ENCODE results near the gene HEXIM1.

The HEXIM1 gene

DNA sequence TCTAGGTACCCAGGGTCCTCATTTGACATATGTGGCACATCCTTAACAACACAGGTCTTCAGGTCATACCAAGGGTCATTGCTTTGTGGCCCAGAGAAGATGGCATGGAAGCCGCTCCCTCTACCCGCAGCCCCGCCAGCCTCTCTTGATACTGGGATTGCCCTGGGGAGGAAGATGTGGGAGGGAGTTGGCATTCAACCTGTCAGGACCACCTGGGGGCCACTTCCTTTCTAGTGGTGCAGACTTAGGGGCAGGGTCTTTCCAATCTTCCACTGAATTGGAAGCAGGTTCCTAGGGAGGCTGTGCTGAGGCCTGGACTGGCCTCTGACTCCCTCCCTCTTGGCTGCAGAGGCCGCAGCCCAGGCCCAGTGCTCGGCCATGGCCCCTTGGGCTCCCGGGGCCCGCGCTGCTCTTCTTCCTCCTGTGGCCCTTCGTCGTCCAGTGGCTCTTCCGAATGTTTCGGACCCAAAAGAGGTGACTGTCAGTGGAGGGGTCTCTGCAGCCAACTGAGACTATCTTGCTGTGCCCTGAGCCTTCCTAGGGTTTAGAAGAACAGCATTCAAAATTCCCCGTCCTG, 5.1 kb upstream of the HEXIM1 start:
- H3K4me3 ChIP-seq = peak overlapping the region in 8 of 10 experiments; percentile 54 to 68 (median 58); a peak in 9 of 20 replicates

DNA sequence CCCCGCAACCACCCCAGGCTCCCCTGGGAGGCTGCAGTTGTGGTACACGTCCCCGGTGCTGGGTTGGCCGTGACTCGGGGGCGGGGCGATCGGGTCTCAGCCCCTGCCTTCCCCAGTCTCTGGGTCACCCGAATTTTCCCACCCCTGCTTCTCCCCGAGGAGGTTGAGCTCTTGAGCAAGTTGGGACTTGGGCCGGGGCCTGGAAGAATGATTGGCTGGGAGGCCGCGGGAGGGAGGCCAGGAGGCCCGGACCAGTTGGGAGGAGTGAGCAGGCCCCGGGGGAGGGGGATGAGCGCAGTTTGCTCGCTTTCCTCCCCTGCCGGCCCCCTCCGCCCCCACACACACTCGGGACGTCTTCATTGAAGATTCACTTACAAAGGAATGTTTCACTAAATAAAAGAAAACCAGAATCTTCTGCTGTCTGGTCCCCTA, 4.5 kb upstream of the HEXIM1 start:
- Histone ChIP-seq H3K9ac (peak overlapping the region; percentile 75 to 86 (median 80)), H3K27ac (peak overlapping the region; percentile 71 to 97 (median 85)), H3K36me3 (no peaks in the 10 kb centered on the region), H3K4me2 (peak overlapping the region; percentile 84 to 99 (median 95)), H4K20me1 (peaks cover 0 to 9% (median 3%) of the 10 kb centered on the region in 11 experiments; a peak in 17 of 22 replicates), H3K4me1 (peaks cover 40 to 66% (median 59%) of the 10 kb centered on the region in 10 experiments), H3K27me3 (no peaks in the 10 kb centered on the region), H3K9me3 (replicated peaks in 1 of 11) (no peaks in the 10 kb centered on the region), H3K4me3 (peak overlapping the region; percentile 41 to 68 (median 57))
- no peak for TF ChIP-seq Cebpa-rat (IDR thresholded peaks at IDR 0.05)

More for the DNA sequence above, 5.1 kb upstream of the HEXIM1 start:
- H3K4me2 ChIP-seq = peak overlapping the region; percentile 84 to 99 (median 95)
- H3K9ac ChIP-seq = peak overlapping the region; percentile 75 to 86 (median 80); a peak in 17 of 22 replicates
- H3K27me3 ChIP-seq = no peaks in the 10 kb centered on the region
- H4K20me1 ChIP-seq = peaks cover 0 to 5% (median 0%) of the 10 kb centered on the region in 11 experiments; a peak in 1 of 22 replicates
- H3K27ac ChIP-seq = peak overlapping the region; percentile 28 to 97 (median 85); a peak in 18 of 22 replicates
- peaks cover 40 to 67% (median 59%) of the 10 kb centered on the region in 10 experiments for H3K4me1 ChIP-seq
- H3K36me3 ChIP-seq = peaks cover 0 to under 1% (median 0%) of the 10 kb centered on the region in 11 experiments; a peak in 2 of 22 replicates
- no peak for TF ChIP-seq Cebpa-rat (IDR thresholded peaks at IDR 0.05)
- no peaks in the 10 kb centered on the region for H3K9me3 ChIP-seq (replicated peaks in 1 of 11)

DNA sequence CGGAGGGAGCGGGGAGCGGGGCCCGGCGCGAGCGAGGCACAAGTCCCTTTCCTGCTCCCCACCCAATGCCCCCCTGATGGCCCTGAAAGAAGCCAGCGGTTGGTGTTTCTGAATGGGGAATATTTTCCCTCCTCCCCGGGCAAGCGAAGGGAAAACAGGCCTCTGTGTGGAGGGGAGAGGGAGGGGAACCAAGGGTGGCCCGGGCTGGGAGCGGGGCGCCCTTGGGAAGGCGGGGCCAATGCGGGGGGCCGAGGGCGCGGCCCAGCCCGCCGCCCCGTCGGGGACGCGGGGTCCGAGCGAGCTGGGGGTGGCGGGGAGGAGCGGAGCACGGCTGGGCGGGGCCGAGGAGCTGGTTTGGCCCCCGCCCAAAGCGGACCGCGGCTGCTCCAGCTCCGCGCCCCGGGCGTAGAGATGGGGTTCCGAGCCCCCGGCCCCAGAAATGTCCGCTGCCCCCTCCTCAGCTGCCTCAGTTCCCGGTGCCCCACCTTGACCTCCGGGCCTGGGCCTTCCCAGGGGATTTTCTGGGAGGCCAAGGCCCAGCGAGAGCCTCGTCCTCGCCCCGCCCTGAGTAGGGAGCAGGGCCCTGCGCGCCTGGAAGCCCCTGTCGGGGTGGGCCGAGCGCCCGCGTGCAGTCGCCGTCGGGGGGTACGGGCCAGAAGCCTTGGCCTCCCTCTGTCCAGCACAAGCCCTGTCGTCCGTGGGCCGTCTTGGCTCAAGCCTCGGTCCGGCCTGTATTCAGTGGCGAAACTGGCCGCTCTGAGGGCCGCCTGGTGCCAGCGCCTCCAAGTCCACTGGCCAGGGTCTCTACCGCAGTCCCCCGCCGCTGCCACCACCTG, 3.9 kb upstream of the HEXIM1 start:
- Histone ChIP-seq H3K4me3 (peak overlapping the region; percentile 41 to 68 (median 57)), H3K27me3 (no peaks in the 10 kb centered on the region), H3K4me1 (peaks cover 40 to 60% (median 56%) of the 10 kb centered on the region in 10 experiments), H3K36me3 (no peaks in the 10 kb centered on the region; a peak in 1 of 22 replicates), H3K27ac (peak overlapping the region; percentile 71 to 97 (median 85)), H3K9ac (peak overlapping the region; percentile 75 to 86 (median 80)), H3K9me3 (replicated peaks in 1 of 11) (no peaks in the 10 kb centered on the region), H4K20me1 (peaks cover 0 to 16% (median 10%) of the 10 kb centered on the region in 11 experiments; a peak in 19 of 22 replicates), H3K4me2 (peak overlapping the region; percentile 84 to 99 (median 95))
- no peak for TF ChIP-seq Cebpa-rat (IDR thresholded peaks at IDR 0.05)

DNA sequence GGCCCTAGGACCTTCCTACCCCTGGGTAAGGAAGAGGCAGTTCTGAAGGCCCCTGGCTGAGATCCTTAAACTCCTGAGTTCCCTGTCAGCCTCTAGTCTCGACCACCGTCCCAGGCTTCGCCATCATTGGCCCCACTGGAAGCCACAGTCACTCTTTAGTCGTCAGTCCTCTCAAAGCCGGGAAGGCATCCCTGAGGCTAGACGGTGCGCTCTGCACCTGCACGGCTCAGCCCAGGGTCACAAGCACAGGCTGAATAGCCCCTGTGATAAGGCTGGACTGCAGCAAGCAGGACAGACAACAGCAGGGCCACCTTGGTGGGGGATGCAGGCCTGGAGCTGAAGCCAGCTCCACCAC, 3.3 kb upstream of the HEXIM1 start:
- peak overlapping the region; percentile 41 to 68 (median 57); a peak in 18 of 20 replicates for H3K4me3 ChIP-seq
- peak overlapping the region; percentile 71 to 97 (median 85); a peak in 21 of 22 replicates for H3K27ac ChIP-seq
- no peaks in the 10 kb centered on the region for H3K9me3 ChIP-seq (replicated peaks in 1 of 11)
- TF ChIP-seq Cebpa-rat (IDR thresholded peaks at IDR 0.05) = no peak
- H3K27me3 ChIP-seq = no peaks in the 10 kb centered on the region
- peaks cover 4 to 21% (median 16%) of the 10 kb centered on the region in 11 experiments; a peak in 21 of 22 replicates for H4K20me1 ChIP-seq
- H3K4me2 ChIP-seq = peak overlapping the region; percentile 84 to 99 (median 95)
- H3K4me1 ChIP-seq = peaks cover 40 to 54% (median 53%) of the 10 kb centered on the region in 10 experiments
- H3K36me3 ChIP-seq = peaks cover 0 to 5% (median 0%) of the 10 kb centered on the region in 11 experiments; a peak in 8 of 22 replicates
- peak overlapping the region; percentile 75 to 86 (median 80) for H3K9ac ChIP-seq

DNA sequence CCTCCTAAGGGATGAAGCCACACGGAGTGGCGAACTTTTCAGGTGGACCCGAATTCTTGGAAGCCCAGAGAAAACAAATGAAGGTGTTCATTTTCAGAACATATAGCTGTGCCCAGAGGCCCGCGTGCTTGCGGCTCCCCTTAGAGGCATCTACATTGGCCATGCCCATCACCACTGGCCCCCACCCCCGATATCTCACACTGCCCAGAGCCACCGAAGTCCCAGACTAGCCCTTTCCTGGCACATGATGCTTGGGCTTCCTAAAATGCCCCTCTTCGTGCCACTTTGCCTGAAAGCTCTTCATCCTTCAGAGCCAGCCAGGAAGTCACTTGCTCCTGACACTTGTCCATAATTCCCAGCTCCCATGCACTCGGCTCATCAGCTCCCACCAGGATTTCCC, 2.1 kb upstream of the HEXIM1 start:
- Histone ChIP-seq H3K27ac (peak overlapping the region in 10 of 11 experiments; percentile 96 to 100 (median 98); a peak in 14 of 22 replicates), H3K9ac (peak overlapping the region in 5 of 11 experiments; percentile 30 to 98 (median 93); a peak in 9 of 22 replicates), H4K20me1 (peaks cover 15 to 33% (median 27%) of the 10 kb centered on the region in 11 experiments; a peak in 21 of 22 replicates), H3K4me1 (peaks cover 47 to 56% (median 54%) of the 10 kb centered on the region in 10 experiments), H3K4me2 (peak overlapping the region; percentile 84 to 99 (median 95)), H3K27me3 (no peaks in the 10 kb centered on the region), H3K4me3 (no peak overlapping the region; a peak in 1 of 20 replicates), H3K9me3 (replicated peaks in 1 of 11) (no peaks in the 10 kb centered on the region), H3K36me3 (peaks cover 0 to 16% (median 5%) of the 10 kb centered on the region in 11 experiments; a peak in 9 of 22 replicates)
- no peak for TF ChIP-seq Cebpa-rat (IDR thresholded peaks at IDR 0.05)

DNA sequence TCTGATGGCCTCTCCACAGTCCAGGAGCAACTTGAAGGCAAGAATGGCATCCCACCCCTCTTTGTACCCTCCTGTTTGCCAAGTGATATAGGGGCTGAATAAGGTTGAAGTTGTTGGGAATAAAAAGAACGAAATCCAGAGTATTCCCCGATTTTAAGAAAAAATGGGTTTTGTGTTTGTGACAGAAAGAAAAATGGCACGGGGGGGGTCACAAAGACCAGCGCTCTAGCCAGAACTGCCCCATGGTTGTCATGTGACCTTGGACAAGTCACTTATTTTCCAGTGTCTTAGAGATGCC, 1.7 kb upstream of the HEXIM1 start:
- H3K4me3 ChIP-seq = peak overlapping the region; percentile 55 to 75 (median 64); a peak in 18 of 20 replicates
- peak overlapping the region; percentile 89 to 99 (median 95); a peak in 21 of 22 replicates for H3K9ac ChIP-seq
- H4K20me1 ChIP-seq = peaks cover 19 to 37% (median 31%) of the 10 kb centered on the region in 11 experiments
- H3K9me3 ChIP-seq (replicated peaks in 1 of 11) = no peaks in the 10 kb centered on the region
- no peak for TF ChIP-seq Cebpa-rat (IDR thresholded peaks at IDR 0.05)
- H3K4me1 ChIP-seq = peaks cover 50 to 58% (median 55%) of the 10 kb centered on the region in 10 experiments
- H3K4me2 ChIP-seq = peak overlapping the region; percentile 84 to 99 (median 95)
- peaks cover 0 to 20% (median 5%) of the 10 kb centered on the region in 11 experiments; a peak in 9 of 22 replicates for H3K36me3 ChIP-seq
- no peaks in the 10 kb centered on the region for H3K27me3 ChIP-seq
- peak overlapping the region; percentile 96 to 100 (median 99) for H3K27ac ChIP-seq

DNA sequence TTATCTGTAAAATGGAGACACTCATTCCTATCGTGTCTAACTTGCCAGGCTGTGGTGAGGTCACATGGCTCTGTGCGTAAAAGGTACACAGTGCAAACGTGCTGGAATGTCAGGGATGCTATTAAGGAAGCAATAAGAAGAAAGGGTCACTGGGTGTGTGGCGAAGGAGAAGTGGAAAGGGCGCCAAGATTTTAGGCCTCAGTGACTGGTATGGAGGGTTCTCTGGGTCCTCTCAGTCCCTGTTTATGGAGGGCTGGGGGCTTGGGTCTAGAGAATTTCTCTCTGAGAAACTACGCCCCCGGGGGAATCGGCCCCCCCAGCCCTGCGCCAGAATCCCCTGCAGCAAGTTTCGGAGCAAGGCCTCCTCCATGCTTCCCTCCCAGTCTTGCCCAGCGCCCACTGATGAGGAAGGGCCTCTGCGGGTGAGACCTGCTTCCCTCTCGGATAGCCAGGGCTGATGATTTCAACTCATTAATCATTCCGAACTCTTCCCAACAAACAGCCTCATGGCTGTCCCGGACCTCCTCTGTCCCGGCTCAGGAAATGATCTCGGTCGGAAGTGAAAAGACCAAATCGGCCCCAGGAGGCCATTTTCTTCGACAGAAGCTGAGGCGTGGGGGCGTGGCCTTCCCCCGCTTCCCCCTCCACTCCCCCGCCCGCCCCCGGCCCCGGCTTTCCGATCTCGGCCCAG, 1.2 kb upstream of the HEXIM1 start:
- H3K9ac ChIP-seq = peak overlapping the region; percentile 89 to 99 (median 95)
- TF ChIP-seq Cebpa-rat (IDR thresholded peaks at IDR 0.05) = no peak
- H3K27ac ChIP-seq = peak overlapping the region; percentile 96 to 100 (median 99)
- H3K36me3 ChIP-seq = peaks cover 0 to 21% (median 5%) of the 10 kb centered on the region in 11 experiments; a peak in 9 of 22 replicates
- H3K4me2 ChIP-seq = peak overlapping the region; percentile 84 to 99 (median 95)
- H3K4me1 ChIP-seq = peaks cover 53 to 62% (median 58%) of the 10 kb centered on the region in 10 experiments
- H4K20me1 ChIP-seq = peaks cover 24 to 41% (median 35%) of the 10 kb centered on the region in 11 experiments
- H3K9me3 ChIP-seq (replicated peaks in 1 of 11) = no peaks in the 10 kb centered on the region
- H3K4me3 ChIP-seq = peak overlapping the region; percentile 55 to 75 (median 64)
- no peaks in the 10 kb centered on the region for H3K27me3 ChIP-seq

DNA sequence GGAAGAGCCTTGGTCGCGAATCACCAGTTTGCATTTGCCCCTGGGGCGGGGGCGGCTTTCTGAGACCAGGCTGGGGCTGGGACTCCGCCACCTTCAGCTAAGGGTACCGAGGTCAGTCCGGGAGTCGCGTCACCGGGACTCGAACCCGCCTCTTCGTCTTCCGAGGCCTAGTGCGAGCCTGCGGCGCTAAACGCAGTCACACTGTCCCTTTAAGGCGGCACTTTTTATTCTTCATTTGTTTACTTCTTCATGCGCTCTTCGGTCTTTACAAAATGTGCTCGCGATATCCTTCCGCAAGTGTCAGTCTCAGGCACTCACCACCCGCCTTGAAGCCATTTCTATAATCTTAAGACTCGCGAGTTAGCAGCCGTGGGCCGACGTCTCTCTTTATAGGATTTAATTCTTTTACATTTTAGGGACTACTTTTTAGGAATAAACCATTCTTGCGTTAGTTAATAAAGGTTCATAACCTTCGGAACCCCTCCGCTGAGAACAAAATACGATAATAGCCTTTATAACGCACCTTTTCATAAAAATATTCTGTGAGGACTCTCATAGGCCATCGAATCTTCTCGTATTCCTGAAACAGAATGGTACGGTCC, 593 bp upstream of the HEXIM1 start:
- TF ChIP-seq Cebpa-rat (IDR thresholded peaks at IDR 0.05) = no peak
- H3K4me3 ChIP-seq = peak overlapping the region; percentile 55 to 75 (median 64)
- H3K27me3 ChIP-seq = no peaks in the 10 kb centered on the region
- H3K27ac ChIP-seq = peak overlapping the region; percentile 96 to 100 (median 99)
- peak overlapping the region; percentile 89 to 99 (median 95) for H3K9ac ChIP-seq
- H3K9me3 ChIP-seq (replicated peaks in 1 of 11) = no peaks in the 10 kb centered on the region
- H3K4me1 ChIP-seq = peaks cover 56 to 65% (median 63%) of the 10 kb centered on the region in 10 experiments
- peaks cover 25 to 43% (median 40%) of the 10 kb centered on the region in 11 experiments for H4K20me1 ChIP-seq
- peak overlapping the region; percentile 40 to 97 (median 94) for H3K4me2 ChIP-seq
- H3K36me3 ChIP-seq = peaks cover 0 to 21% (median 5%) of the 10 kb centered on the region in 11 experiments; a peak in 9 of 22 replicates
